ENCODE measurements around the gene SH2B2.
"Not testable (repeated sequence)": the region's sequence is repeated elsewhere in the genome, so short reads cannot be mapped to it uniquely, and the experiment has no call there.

Gene SH2B2

DNA sequence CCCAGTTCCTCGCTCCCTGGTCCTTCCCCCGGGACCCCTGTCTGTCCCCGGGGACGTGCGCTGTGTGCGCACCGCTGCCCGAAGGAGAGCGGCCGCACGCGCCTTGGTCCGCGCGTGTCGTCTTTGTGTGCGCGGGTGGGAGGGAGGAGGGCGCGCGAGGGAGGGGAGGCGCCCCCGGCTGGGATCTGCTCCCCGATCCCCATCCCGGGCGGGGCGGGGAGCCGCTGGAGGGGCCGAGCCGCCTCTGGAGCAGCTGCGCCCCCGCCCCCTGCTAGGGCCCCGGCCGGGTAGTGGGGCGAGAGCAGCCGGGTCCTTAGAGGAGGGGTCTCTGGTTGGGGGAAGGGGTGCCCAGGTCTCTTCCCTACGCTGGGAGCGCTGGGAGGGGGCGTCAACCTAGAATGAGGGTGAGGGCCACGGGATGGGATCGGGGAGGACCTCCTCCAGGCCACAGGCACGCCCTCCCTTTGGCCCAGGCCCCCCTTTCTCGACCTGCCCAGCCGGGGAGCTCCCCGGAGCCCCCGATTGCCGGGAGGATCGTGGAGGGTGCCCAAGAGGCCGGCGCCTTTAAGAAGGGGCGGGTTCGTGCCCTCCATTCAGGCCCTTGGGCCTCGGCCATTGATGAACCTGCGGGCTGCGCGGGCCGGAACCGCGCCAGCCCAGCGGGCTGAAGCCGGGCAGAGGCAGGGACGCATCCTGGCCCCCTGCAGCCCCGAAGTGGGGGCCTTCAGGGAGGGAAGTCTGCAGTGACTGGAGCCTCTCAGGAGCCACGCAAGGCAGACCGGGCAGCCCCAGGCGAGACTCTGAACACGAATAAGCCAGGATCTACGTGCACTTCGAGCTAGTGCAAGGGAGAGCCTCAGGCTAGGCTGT, 678 bp downstream of the SH2B2 start:
- DNase-seq: peak; percentile 19

- no peak for DNase-seq
Observed at GRCh38 chr7:102287981-102288278, 1.3 kb downstream of the SH2B2 start.

DNA sequence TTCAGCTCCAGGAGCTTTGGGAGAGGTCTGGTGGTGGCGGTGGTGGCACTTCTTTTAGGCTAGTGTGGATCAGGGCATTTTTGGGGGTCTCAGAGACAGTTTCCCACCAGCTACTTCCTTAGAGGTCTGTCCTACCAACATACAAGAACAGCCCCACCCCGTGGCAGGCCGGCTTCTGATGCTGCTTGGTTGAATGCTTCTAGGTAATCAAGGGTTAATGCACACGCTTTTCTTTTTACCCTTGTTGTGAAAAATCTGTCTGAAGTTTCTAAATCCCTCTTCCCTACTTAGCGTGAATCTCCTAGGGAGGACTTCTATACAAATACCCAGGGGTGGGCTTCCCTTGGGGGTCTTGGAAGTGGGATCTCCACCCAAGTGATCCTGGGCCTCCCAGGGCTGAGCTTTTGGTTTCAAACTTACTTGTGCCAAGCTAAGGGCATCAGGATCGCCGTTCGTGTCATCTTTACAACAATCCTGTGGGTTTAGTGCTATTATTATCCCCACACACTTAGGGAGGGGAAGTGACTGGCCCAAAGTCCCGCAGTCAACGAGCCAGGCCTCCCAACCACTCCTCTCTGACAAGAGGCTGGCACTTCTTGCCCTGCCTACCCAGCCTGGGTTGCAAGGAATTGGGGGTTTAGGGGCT, 1.7 kb downstream of the SH2B2 start:
- no peak for DNase-seq

- no peak for DNase-seq
Observed at GRCh38 chr7:102289057-102289456, 2.4 kb downstream of the SH2B2 start.

DNA sequence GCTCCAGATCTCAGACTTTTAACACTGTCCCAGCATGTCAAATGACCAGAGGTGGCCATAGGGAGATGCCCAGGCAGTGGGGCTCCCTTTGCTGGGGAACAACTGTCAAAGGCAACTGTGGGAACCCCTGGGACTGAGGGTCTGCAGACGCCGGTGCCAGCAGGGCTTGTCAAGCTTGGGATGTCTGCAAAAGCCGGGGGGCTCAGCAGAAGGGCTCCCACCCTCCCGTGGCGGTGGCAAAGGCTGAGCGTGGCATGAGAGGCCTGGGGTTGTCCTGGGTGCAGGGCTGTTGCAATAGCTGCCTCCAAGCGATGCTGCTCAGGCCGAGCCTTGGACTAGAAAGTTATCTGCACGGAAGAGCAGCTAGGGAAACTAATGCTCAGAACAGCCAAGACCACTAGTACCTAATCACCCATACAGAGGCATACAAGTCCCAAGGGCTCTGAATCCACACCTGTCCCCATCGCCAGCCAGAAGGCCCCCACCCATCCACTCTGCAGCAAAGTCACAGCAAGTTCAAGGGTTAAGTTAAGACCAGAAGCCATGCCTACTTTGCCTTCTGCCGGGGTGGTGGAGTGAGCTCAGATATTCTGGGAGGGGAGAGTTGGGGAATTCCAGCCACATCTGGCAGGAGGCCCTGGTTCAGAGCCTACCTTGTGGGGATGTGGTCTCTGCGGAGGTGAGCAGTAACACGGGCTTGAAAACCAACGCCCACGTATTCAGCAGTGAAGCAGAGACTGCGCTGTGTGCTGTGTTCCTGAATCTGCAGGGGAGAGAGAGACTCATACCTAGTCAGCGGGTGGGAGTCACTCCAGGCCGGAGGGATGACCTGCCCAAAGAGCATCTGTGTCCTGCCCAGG, 4.6 kb downstream of the SH2B2 start:
- DNase-seq: peak; percentile 19

DNA sequence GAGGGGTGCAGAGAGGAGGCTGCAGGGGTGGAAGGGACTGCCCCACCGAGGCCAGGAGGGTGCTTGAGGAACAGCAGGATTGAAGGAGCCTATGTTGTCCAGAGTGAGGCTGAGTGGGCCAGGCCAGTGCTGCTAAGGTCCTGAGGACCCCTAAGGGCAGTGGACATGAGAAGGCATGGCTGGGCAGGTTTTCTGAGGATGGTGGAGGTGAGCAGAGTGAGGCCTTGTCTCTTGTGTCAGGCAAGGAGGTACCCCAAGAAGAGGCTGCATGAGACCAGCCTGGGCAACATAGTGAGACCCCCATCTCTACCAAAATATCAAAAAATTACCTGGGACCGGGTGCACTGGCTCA, 5.2 kb downstream of the SH2B2 start:
- DNase-seq: no peak

DNA sequence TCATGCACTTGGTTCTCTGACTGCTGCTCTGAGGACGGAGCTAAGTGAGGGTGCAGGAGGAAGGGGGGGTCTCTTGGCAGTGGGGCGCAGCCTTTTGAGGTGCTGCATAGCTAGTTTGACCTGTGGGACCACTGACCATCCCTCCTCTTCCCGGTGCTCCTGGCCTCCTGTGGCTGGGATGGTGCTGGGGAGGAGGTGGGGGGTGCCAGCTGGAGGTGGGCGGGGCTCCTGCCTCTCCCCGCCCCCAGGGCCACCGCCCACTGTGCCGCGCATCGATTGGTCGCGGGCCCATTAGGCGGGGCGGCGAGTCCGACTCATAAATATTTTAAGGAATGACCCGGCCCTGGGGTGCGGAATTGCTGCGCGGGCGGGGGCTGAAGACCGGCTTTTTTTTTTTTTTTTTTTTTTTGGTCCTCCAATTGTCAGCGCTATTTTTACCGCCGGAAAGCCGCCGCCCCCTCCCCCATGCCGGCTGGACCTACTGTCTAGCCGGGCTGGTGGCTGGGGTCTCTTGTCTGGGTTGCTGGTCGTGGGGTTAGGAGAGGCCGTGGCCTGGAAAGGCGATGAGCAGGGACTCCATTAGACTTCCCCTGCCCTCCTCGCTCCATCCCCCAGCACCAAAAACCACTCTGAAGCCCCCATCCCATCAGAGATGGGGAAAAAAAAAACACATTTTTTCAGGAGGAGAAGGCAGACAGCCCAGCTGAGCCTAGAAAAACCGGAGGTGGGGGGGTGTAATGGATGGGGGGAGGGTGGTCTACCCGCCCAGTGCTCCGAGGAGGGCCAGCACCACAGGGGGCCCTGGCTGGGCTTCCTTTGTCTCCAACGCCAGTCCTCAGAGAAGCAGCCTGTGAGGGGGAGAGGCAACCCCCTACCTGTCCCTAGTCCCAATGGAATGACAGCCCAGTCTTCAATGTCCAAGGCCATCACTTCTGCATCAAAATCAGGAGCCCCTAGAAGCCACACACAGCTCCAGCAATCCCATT, 6.4 kb downstream of the SH2B2 start:
- no peak for DNase-seq

DNA sequence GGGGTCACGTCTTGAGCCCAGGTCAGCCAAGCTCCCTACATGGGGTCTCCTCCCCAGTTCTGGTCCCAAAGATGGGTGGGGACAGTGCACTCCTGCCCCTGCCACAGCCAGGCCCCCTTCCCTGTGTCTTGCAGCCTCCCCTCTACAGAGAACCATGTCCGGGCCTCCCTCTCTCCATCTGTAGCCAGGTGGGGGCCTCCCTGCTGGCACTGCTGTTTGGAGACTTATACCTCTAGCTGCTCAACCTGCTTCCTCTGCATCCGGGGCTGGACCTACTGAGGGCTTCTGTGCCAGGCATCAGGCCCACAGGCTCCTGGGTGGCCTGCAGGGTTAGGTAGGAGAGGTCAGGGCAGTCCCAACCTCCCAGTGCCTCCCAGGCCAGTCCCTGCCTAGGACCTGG, 7.9 kb downstream of the SH2B2 start:
- no peak for DNase-seq

DNA sequence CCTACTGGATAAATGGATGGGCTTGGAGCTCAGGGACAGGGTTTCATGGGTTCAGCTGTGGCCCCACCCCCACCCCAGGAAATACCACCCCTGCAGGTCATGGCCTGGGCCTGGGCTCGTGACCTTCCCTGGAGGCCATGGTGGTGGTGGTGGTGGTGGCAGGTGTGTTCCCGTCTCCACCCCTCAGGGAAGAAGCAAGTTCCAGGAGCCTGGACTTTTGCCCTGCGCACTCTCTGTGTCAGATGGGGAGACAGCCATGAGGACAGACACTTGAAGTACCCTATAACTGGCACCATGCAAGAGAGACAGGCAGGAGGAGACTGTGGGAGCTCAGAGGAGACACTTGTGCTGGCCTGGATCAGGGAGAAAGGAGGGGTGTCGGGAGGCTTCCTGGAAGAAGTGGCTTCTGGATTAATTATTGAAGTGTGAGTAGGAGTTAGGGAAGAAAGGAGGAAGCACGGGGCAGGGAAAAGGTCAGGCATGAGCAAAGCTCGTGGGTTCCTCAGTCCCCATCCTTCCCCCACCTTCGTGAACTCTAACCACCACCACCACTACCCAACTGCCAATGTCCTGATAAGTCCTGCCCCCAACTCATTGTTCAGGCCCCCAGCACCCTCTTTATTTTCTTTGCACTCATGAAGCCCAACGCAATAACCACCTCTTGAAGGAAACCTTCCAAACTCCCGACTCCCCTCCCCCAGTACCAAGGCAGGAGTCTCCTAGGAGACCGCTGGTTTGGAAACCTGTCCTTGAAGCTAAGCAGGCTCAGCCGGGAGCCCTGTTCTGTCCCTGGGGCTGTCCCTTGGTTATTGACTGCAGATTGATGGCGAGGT, 8.9 kb downstream of the SH2B2 start:
- DNase-seq: no peak

DNA sequence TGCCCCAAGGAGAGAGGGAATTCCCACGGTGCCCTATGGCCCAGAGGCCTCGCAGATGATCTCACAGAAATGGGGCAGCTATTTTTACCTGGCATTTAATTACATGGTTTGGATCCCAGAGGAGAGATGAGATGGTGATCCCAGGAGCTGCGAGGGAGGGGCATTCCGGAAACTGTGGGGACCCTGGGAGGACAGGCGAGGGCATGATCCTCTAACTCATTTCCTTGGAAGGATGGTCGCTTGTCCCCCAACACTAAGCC, 9.4 kb downstream of the SH2B2 start:
- no peak for DNase-seq

DNA sequence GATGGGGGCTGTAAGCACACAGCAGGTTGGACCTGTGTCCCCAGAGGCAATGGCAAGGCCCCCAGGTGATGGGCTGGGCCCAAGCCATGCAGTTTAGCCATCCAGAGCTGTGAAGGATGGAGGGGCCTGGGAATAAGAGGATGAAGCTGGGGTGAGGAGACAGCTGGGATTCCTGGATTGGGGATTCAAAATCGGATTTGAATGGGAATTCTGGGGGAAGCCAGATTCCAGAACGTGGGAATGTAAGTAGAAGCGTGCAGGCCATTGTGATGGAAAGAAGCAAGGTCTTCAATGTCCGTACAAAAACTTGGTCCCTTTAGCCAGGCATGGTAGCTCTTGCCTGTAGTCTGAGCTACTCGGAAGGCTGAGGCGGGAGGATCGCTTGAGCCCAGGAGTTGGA, 9.8 kb downstream of the SH2B2 start:
- no peak for DNase-seq

DNA sequence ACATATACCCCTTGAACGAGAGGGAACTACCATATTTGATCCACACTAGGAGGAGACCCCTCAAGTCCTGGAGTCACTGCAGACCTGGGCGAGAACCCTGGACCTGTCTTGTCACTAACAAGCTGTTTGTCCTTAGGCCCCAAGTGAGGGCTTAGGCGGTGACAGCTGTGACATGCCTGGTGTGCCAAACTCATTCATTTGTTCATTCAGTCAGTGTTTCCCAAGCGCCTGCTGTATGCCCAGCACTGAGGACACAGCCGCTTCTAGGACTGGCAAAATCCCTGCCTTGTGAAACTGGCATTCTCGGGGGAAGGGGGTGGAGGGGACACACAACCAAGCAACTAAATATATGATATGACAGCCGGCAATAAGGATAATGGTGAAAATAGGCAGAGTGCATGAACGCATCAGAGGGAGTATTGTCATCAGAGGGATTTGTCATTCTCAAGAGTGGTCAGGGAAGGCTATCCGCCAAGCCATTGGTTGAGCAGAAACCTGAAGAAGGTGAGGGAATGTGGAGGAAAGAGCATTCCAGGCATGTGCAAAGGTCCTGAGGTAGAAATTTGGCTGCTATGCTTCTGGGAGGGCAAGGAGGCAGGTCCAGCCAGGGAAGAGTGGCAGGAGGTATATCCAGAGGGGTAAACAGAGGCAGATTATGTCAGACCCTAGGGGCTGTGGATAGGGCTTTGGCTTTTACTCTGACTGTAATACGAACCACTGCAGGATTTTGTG, 11.0 kb downstream of the SH2B2 start:
- DNase-seq: no peak

DNA sequence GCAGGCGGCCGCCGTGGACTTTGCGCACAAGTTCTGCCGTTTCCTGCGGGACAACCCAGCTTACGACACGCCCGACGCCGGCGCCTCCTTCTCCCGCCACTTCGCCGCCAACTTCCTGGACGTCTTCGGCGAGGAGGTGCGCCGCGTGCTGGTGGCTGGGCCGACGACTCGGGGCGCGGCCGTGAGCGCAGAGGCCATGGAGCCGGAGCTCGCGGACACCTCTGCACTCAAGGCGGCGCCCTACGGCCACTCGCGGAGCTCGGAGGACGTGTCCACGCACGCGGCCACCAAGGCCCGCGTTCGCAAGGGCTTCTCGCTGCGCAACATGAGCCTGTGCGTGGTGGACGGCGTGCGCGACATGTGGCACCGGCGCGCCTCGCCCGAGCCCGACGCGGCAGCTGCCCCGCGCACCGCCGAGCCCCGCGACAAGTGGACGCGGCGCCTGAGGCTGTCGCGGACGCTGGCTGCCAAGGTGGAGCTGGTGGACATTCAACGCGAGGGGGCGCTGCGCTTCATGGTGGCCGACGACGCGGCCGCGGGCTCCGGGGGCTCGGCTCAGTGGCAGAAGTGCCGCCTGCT, 14.1 kb downstream of the SH2B2 start:
- DNase-seq: no peak

- DNase-seq: not testable (repeated sequence)
Observed at GRCh38 chr7:102301367-102301766, 14.7 kb downstream of the SH2B2 start.

GRCh38 chr7:102302025-102302424, 15.4 kb downstream of the SH2B2 start:
- no peak for DNase-seq

GRCh38 chr7:102303669-102304422, 17.2 kb downstream of the SH2B2 start:
- DNase-seq: peak; percentile 22

DNA sequence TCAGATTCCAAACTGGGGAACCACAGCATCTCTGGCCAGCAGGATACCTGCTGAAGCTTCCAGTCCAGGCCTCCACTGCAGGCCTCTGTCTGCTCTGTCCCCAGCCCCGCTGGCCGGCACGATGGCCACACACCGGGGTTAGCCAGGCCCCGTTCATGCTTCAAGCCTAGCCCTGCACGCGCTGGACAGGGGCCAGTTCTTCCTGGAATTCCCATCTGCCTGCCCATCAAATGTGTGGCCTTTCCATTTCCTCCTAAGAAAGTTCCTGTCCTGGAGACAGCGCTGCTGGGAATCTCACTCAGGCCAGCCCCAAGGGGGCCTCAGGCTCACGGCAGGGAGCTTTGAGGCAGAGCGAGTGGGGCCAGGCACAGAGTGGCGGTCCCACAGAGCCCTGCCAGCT, 18.0 kb downstream of the SH2B2 start:
- no peak for DNase-seq

DNA sequence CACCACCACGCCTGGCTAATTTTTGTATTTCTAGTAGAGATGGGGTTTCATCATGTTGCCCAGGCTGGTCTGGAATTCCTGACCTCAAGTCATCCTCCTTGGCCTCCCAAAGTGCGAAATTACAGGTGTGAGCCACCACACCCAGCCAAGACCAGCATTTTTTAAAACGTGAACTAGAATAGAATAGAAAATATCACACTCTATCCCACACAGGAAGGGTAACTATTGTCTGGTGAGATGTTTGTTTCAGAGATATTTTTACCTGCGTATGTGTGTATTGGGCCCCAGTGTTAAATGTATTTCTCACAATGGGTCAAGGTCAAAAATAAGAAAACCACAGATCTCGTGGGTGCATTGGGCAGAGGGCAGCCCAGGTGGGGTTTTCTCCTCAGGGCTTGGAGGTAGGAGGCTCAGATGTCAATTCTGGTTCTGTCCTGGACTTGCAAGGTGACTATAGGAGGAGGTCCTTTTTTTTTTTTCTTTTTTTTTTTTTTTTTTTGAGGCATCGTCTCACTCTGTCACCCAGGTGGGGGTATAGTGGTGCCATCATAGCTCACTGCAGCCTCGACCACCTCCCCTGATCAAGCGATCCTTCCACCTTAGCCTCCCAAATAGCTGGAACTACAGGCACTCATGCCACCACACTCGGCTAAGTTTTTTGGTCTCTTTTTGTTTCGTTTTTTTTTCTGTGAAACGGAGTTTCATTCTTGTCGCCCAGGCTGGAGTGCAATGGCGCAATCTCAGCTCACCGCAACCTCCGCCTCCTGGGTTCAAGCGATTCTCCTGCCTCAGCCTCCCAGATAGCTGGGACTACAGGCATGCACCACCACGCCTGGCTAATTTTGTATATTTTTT, 19.0 kb downstream of the SH2B2 start:
- DNase-seq: no peak
